NCI-H524 treated with DMSO at 0.1 percent for 48 hours (cell line): ENCODE results near the gene UPB1.

Experiments used
- DNase-seq: peaks from one replicate; lab custom pipeline; 2025; lab: John Stamatoyannopoulos, UW

The UPB1 gene

DNA sequence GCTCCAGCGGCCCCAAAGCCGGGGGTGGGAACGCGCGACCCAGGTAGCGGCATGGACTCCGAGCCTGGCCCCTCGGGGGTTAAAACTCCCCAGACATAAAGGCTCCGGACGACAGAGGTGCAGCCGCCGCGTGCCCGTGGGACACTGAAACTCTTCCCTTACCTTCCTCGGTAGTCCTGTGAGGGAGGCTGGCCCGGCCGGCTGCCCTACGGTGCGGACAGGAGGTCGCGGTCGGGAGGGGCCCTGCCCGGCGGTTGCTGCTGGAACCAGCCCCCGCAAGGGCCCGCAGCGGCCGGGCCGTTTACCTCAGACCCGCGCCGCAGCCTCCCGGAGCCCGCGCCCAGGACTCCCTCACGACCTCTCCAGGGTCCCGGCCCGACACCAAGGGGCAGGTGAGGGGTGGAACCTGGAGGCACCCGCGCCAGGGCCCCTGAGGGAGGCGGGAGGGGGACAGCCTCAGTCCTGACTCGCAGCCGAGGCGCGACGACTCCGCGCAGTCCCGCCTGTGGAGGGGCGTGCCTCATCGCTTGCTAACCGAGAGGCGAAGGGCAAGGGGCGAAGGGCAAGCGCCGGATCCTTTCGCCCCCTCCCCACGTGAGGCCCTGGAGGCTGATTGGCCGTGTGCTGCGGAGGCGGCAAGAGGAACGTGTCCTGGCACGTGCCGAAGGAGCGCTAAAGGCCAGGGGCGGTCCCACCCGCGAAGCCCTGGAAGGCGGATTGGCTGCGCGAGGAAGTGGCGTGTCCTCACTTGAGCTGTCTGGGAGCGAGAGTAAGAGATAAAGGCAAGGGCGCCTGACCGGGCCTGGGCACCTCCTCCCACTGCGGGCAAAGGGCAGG is at the start of gene UPB1:
UPB1 (plus strand) TSS at position 805 of the 837 bp plus-strand sequence. CDS start 72 bp downstream, outside the sequence.
- no peak for DNase-seq

DNA sequence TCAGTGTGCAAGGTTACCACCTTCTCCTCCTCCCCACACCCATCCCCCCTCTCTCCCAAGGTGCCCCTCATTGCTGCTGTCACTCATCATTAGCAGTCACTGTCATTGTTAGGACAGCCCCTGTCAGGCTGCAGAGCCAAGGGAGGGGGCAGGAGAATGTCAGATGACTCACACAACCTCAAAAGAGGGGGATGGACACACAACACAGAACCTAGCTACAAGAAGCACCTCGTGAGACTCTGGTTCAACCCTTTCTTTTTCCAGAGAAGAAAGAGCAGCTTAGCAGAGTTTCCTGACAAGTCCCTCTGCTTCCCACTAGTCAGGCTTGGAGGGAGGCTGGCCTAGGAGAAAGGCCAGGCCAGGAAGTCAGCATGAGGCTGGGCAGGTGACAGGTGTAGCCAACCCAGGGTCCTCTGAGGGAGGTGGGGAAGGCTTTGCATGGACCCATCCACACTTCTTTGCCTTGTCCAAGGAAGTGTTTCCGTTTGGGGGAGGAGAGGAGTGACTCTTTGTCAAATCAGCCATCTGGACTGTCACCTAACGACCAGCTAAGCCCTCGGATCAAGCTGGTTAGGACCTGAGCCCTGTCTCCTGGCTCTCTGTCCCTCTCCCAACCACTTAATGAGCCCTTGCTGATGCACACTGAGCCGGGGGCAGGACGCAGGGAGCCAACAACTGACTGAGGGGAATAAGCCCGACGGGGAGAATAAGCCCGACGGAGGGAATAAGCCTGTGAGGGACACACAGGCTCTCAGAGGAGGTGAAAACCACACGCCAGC is 49.5 kb upstream of the UPB1 start:
- peak; percentile 88 for DNase-seq

DNA sequence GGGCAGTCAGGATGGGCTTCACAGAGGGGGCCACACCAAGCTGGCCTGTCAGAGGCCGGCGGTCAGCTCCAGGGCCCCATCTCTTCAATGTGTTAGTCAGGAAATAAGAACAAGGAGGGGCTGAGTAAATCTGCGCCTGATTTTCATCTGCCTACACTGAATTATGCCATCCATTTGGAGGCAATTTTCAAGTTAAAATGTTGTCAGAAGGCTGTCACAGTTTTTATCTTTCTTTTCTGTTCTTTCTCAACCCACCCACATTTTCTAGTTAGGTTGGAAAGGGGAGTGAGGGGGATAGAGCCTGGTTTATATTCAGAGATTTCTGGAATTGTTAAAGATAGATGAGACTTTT is 48.9 kb upstream of the UPB1 start:
- DNase-seq: no peak

DNA sequence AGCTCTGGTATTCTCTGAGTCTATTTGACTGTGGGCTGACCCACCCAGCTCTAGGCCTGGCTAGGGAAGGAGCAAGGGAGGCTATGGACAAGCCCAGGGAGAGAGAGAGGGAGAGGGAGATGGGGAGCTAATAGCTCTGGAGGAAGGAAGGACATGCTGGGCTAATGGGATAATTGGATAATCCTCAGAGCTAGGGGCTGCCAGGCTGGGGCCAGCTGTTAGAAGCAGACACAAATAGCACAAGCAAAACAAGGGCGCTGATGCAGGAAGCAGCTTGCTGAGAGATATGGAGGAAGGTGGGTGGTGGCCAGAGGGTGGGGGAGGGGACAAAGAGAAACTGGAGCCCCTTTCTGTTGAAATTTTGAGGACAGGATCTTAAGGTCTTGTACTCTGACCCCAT is 44.5 kb upstream of the UPB1 start:
- DNase-seq: peak; percentile 89

DNA sequence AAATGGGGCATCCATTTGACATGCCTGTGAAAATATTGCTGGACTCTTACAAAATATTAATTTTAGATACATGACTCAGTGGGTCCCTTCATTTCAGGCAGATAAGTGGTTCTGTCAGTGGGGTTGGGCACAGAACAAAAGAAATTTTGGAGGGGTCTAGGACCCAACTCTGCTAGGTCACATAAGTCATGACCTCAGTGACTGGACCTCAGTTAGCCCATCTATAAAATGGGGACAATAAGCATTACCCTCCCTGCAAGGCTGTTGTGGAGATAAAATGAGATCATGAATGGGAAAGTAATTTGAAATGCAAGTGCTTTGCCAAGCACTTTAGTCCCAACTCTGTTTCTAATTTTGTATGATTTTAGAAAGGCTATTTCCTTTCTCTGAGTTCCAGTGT is 44.0 kb upstream of the UPB1 start:
- no peak for DNase-seq

DNA sequence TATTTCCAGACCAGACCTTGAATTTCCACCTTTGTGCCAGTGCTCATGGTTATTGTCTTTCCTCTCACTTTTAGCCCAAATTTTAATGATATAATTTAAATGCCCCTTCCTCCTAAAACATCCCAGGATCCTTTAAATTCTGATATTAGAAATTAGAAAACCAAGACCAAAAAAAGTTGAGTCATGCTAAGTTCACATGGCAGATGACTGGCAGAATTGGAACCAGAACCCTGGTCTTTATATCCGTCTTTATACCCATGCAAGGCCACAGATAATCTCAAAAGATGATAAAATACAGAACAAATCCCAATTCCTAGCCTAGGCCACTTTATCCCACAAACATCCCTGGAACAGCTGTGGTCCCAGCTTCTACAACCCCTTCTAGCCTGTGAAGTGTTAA is 41.3 kb upstream of the UPB1 start:
- DNase-seq: no peak

DNA sequence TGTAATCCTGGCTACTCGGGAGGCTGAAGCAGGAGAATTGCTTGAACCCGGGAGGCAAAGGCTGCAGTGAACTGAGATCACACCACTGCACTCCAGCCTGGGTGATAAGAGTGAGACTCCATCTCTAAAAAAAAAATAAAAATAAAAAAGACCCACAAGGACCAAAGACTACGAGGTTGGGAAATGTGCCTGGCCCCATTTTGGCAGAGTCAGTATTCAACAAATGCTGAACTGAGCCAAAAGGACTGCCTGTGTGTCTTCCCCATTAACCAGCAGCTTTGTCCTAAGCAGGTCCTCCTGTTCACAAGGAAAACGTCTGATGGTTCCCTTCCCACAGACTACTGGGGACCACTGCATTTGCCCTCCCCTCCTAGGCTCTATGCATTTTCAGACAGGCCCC is 40.1 kb upstream of the UPB1 start:
- no peak for DNase-seq

DNA sequence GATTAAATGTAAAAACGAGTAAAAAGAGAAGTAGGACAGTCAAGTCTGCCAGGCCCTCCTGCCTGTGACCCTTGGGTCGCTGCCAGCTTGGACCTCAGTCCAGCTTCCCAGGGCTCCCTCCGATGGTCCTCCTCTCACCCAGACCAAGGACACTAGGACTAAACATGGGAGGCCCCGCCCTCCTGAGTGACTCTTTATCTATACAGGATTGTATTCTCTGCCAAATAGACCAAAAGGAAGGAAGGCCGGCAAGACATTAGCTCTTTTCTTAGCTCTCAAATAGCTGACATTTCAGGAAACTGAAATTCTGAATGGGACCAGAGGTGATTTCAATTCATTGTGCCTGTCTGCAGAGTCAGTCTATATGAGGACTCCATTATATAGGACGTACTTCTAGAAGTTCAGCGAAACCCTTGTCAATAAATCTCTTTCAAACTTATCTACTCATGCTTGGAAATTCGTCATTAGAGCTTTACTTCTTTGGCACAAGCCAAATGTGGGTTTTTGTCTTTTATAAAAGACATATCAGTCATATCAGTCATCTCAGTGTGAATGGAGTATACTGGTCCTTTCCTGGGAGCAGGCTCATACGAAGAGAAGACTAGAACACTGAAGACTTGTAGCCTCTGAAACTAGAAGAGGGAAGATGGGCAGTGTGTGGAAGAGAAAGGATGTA is 39.2 kb upstream of the UPB1 start:
- DNase-seq: no peak

DNA sequence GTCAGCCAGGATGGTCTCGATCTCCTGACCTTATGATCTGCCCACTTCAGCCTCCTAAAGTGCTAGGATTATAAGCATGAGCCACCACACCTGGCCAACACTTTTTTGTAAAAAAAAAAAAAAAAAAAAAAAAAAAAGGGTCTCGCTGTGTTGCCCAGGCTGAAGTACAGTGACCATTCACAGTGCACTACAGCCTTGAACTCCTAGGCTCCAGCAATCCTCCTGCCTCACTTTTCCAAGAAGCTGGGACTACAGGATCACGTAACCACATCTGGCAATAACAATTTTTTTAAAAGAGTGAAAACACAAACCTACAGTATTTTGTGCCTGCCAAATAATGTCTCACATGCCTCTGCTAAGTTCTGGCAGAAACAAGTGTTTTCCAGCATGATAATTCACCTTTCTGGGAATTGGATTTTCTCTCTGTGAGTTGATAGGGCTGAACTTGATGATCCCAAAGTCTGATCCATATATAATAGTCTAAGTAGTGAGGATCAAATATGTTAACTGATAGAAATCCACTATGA is 37.2 kb upstream of the UPB1 start:
- no peak for DNase-seq

DNA sequence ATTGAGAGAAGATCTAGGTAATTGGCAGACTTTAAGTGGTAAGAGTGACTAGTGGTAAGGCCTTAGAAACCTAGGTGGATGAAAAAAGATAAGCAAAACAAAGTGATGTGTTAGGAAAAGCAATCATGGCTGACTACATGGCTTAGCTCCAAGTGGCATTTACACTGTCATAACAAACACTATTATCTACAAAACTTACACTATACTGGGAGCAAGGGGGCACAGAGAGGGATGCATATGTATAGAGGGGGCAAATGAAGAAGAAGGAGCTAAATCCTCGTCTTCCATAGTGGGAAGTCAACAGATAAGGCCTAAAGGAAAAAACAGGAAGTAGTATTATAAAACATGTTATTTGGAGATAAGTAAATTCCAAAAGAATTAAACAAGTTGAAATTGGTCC is 35.2 kb upstream of the UPB1 start:
- no peak for DNase-seq

DNA sequence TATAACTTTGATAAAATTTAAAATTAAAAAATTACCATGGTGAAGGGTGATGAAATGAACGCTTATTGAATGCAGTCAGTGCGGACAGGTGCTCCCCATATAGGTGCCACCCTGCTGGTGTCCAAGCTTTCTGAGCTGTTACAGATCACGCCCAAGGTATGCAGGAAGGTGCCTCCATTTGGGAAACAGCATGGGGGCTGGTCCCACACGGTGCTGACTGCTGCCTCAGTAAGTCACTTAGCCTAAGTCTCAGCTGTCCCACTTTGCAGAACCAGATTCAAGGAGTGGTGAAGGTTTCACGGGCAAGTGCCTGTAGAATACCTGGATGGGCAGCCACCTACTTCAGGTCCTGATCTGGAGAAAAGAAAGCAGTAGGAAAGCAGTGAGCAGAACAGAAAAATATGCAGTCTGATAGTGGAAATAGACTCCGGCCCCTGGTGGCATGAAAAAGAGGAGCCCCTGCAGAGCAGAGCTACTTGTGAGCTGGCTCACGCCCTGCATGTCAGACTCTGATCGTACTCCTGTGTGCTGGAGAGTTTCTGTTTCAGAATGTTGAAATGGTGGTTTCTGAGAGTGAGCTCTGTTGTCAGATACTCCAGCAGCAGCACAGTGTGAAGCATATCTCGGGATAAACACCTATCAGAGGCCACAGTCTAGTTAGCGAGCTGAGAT is 34.6 kb upstream of the UPB1 start:
- DNase-seq: no peak

DNA sequence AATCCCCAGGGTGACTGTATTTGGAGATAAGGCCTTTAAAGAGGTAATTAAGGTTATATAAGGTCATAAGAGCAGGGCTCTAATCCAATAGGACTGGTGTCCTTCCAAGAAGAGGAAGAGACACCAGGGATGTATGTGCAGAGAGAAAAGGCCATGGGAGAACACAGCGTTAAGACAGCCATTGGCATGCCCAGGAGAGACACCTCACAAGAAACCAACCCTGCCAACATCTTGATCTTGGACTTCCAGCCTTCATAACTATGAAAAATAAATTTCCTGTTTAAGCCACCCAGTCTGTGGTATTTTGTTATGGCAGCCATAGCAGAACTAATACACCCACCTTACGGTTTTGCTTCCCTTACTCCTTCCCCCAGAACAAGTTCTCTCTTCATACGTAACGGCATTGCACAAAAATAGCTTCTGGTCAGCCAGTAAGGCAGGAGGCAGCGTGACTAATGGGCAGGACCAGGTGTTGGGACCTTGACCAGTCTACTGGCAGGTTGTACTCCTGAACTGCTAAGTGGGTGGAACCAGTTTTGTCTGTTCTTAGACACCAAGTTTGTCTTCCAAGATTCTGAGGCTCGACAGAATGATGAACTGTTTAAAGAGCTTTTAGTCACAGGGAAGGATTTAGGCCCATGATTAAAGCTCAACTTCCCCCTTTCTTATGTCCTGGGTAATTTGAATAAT is 31.9 kb upstream of the UPB1 start:
- DNase-seq: no peak

DNA sequence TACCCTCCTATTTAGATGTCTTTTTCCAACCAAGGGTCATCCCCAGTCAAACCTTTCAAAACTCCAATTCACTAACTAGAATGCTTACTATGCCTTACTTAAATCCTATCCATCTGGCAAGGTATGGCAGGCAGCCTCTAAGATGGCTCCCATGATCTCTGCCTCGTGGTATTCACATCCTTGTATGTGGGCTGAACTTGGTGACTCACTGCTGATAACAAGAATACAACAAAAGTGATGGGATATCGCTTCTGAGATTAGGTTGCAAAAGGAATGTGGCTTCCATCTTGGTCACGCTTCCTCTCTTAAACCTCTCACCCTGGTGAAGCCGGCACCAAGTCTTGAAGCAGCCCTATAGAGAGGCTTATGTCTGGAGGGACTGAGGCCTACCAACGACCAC is 29.6 kb upstream of the UPB1 start:
- no peak for DNase-seq

DNA sequence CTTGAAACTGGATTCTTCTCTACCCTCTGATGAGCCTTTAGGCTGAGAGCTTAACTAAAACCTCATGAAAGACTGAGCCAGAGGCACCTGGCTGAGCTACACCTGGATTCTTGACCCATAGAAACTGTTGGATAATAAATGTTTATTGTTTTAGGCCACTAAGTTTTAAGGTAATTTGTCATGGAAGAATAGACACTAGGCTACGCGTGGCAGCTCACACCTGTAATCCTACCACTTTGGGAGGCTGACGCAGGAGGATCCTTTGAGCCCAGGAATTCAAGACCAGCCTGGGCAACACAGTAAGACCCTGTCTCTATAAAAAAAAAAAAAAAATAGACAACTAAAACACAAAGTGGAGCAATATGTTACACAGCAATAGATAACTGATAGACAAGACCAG is 29.2 kb upstream of the UPB1 start:
- no peak for DNase-seq

DNA sequence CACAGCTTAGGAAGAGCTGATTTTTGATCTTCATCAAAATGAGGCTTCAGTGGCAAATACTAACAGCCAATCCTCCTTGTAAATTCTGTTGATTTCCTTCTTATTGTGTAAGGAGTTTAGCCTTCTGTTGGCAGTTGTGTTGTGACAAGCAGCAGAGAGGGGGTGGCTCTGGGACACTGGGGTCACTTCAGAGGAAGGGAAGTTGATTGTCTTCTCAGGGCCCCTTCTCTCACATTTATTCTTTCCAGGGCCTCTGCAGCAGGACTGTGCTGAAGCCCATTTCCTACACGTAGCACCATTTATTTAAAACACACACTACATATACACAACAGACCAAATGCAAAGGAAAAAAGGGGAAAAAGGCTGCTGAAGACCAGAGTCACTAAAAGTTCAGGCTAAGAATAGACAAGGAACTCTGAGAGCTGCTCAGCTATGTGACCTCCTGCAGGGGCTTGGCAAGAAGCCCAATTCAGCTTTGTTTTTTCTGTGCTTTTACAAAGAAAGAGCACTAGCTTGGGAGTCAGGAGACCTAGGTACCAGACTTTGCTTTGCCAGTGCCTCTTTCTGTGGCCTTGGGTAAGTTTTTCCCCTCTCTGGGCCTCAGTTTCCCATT is 28.3 kb upstream of the UPB1 start:
- no peak for DNase-seq

DNA sequence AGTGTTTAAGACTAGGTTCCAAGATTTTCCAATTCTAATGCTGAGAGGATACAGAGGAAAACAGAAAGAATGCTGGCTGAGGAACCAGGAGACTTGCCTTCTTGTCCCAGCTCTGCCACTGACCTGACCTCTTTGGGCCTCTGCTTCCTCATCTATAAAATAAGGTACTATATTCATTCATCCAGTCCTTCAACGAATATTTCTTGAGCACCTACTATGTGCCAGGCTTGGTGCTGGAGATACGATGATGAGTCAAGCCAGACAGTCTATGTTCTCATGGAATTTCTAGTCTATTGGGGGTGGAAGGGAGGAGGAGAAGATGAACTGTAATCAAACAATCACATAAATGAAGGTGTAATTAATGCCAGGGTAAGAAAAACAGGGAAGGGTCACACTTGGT is 27.8 kb upstream of the UPB1 start:
- no peak for DNase-seq

DNA sequence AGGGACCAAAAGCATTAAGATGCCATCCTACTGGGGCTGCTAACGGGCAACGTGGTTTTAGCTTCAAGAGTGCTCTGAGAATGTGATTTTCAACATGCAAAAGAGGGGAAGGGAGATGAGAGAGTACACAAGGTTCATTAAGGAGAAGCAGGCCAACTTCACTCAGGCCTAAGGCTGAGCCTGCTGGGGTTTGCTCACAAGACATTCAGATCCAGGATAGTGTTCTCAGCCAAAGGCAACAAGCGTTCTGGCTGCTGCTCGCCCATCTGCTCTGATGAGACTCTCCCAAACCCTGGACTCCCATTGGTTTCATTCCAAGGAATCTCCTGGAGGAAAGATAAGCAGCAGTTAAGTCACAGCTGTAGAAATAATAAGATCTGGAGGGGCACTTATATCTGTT is 23.6 kb upstream of the UPB1 start:
- DNase-seq: peak; percentile 65

DNA sequence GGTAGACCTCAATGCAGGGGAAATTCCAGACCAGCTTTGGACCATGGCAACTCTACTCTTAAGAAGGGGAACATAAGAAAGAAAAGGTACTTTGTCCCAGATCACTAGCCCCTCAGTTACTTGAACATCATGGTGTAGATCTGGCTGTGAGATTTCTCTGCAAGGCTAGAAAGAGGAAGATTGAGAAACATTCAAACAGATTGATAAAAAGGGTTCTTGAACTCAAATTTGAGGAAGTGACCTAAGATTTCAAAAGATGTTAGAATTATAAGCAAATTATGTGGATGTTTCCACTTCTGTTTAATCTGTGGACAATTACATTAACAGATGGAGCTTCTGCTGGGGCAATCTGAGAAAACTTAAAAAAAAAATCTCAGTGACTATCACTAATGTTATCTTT is 21.8 kb upstream of the UPB1 start:
- no peak for DNase-seq

DNA sequence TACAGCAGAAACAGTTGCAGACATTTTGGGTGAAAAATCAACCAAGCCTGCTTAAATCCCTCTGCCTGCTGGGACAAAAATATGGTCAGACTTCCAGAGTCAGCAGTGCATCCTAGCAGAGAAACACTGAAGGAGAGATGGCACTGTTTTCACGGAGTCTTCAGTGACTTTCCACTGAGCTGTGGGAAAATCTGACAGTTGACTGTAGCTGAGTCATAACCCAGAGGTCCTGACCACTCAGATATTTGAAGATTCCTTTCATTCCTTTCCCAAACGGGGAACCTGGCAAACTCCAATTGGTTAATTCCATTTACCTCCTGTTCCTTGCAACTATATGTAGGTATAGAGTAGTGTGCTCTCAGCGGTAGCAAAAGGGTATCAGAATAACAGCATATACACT is 20.9 kb upstream of the UPB1 start:
- DNase-seq: no peak

DNA sequence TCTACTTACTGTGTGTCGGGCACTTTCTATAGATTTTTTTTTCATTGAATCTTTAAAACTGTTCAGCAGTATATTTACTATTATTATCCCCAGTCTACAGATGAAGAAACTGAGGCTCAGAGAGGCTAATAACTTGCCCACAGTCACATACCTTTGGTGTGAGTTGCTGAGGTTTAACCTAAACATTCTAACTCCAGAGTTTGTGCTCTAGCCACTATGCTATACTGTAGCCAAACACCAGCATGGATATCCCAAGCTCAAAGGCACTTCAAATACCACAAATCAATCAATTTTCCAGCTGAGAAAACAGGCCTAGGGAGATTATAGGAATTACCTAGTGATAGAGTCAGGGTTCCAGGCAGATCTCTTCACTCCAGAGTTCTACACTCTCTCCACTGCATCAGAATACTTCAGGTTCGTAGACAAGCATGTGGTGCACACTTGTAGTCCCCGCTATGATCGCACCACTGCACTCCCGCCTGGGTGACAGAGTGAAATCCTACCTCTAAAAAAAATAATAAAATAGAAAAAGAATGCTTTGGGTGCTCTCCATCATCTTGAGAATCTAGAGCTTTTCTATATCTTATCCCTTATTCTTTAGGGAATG is 20.4 kb upstream of the UPB1 start:
- no peak for DNase-seq

DNA sequence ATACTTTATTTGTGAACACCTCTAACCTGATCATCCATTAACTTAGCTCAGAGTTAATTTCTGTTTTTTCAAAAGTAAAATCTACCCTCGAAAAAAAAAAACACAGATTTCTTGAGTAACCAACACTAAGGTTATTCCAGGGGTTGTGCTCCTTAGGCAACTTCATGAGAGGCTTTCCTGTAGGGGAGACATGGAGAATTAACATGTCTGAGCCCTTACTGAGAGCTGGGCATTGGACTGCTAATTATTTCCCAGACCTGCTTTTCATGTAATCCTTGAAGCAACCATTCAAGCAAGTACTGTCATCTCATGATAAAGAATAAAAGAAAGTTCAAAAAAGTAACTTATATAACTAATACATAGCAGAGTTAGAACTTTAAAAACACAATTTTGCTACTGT is 13.5 kb upstream of the UPB1 start:
- DNase-seq: no peak
